Gastroesophageal sphincter (tissue), 3 donors: ENCODE data around the gene CPT2.

Source experiments
- CTCF ChIP-seq, 4 experiments: fragments of 200-600 bp in 2 of 4; fragments of 450-650 bp in 2 of 4; sonication (generic) in 1 of 4; IDR thresholded peaks; one replicate each; pipeline ENCODE4 v1.5.1; 2017 to 2019; ENCODE audit warnings: antibody characterized with exemption in 4 of 4, mild to moderate bottlenecking in 2 of 4, moderate library complexity in 2 of 4
- EP300 ChIP-seq: sonication (generic); formaldehyde crosslinking; IDR thresholded peaks from one replicate; pipeline ENCODE4 v1.6.1; 2017; ENCODE audit warnings: antibody characterized with exemption, mild to moderate bottlenecking
- POLR2A ChIP-seq, 2 donors: fragments of 450-650 bp; IDR thresholded peaks; one replicate each; pipeline ENCODE4 v1.6.1; 2017; ENCODE audit warnings: antibody characterized with exemption in 2 of 2, mild to moderate bottlenecking in 2 of 2, moderate library complexity in 1 of 2
- POLR2AphosphoS5 ChIP-seq: sonication (generic); formaldehyde crosslinking; IDR thresholded peaks from one replicate; pipeline ENCODE4 v1.6.1; 2017; ENCODE audit warnings: antibody characterized with exemption

DNA sequence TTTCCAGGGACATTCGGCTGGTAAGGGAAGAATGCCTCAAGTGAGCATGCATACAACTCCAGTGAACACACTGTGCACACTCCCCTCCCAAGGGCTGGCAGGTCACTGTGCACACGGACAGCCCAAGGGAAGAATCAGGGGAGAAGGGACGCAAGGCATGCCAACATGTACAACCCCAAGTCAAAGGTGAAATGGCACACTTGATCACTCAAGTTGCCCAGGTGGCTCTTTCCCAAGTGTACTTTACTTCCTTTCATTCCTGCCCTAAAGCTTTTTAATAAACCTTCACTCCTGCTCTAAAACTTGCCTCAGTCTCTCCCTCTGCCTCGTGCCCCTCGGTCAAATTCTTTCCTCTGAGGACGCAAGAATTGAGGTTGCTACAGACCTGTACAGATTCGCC lies 40.7 kb upstream of the CPT2 start:
- TF ChIP-seq CTCF (IDR thresholded peaks at IDR 0.05): no peak
- TF ChIP-seq POLR2AphosphoS5: no peak
- TF ChIP-seq EP300: no peak
- no peak for TF ChIP-seq POLR2A (IDR thresholded peaks at IDR 0.05)
